HG02759 (cell line): ENCODE data around the gene DHX34.

Source experiments
- ATAC-seq: cut with Tn5 transposase; IDR thresholded peaks from one replicate; pipeline ENCODE4 v1.9.1; 2021; ENCODE audit warnings: mild to moderate bottlenecking, moderate library complexity; ENCODE audit not compliant: unreplicated experiment

DHX34 gene

DNA sequence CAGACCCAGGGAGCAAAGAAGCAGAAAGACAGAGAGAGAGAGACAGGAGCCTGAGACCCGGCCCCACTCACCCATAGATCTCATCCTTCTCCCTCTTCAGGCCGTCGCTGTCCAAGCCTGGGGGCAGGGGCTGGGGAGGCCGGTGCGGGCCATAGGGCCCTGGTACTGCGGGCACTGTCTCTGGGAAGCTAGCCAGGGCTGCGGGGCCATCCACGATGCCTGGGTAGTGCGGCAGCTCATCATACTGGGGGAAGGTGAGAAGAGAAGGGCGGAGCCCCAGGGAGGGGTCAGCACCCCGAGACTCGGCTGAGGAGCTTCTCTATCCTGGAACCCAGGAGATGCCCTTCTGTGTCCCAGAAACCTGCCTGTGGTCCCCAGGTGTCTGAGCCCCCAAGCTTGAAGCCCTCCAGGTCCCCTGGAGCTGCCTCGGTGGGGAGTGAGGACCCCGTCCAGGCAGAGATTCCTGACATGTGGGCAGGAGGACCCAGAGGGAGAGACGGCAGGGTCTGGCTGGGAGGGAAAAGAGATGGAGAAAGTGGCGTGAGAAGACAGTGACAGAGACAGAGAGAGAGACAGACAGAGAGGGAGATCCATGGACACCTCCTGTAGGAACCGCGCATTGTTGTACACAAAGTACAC, 68.1 kb downstream of the DHX34 start:
- ATAC-seq: no peak

DNA sequence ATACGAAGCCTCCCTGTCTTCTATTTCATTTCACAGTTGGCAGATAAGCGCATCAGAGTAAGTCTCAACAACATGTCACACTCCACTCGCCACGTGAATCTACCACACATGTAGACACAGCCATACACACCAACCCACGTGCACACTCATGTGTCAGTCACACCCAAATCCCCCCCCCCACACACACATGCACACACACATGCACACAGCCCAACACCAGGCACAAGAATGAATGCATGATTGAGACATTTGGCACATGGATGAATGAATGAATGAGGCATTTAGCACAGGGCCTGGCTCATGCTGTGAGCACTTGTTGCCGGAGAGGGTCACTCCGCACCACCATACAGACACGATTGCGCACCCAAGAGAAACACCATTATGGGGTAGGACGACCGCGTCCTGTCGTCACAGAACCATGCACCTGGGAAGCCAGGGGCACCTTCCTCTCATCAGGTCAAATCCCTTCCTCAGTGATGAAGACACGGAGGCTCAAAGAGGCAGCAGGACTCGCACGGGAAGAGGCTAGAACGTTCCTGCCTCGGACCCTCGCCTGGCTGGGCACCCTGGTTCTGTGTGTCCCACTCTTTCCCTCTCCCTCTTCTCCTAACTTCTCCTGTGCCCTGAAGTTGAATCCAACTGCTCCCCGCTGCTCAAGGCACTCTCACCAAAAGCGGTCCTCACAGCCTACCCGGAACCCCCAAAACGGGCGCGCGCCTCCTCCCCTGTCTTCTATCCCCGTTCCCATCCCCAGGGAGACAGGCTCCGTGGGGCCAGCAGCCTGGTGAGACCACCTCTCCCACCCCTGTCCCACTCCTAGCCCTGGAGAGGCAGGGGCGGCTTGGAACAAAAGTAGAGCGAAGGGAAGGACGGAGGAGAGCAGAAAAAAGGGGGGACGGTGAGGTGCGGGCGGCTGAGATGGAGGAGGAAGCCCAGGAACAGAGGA, 68.9 kb downstream of the DHX34 start:
- no peak for ATAC-seq

DNA sequence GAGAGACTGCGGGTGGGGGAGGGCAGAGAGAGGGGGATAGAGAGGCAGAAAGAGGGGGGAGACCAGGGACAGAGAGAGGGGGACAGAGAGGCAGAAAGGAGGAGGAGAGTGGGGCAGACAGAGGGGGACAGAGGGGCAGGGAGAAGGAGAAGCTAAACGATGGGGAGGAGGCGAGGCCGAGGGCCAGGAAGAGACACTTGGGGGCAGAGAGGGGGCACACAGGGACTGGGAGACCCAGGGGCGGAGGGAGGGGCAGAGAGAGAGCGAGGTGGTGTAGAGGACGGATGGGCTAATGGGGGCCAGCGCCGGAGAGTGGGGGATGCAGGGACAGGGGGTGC, 69.5 kb downstream of the DHX34 start:
- no peak for ATAC-seq

DNA sequence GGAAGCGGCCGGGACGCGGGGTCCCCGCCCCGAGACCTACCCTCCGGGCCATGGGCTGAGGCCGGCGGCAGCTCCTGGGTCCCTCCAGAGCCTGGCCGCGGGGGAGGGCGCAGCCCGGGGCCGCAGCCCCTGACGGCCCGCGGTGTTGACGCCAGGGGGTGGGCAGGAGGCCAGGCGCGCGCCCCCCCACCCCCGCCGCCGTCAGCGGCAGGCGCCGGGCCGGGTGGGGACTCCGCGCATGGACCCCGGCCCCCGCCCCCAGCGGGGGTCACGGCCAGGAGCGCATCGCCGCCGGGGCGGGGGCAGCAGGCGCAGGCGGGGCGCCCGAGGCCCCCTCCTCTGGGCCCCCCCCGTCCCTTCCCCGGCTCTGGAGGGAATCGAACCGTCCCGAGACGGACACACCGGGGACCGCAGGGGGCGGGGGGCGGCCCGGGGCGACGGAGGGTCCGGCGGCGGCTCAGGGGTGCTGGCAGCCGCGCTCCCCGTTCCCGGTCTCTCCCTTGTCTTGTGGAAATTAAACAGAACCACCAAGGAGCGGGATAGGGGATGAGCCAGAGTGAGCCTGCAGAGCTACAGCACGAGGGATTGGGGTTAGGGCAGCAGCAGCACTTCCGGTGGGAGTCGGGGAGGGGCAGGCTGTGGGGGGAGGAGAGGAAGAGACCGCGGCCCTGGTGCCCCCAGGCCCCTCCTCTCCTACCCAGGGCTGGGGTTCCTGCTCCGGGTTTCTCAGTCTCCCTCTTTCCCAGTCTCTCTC, 70.1 kb downstream of the DHX34 start, which contains the start of gene MEIS3:
TSS of gene MEIS3 (minus strand) at position 498 of the 754 bp plus-strand sequence. CDS start at position 52, 446 bp downstream.
- no peak for ATAC-seq

DNA sequence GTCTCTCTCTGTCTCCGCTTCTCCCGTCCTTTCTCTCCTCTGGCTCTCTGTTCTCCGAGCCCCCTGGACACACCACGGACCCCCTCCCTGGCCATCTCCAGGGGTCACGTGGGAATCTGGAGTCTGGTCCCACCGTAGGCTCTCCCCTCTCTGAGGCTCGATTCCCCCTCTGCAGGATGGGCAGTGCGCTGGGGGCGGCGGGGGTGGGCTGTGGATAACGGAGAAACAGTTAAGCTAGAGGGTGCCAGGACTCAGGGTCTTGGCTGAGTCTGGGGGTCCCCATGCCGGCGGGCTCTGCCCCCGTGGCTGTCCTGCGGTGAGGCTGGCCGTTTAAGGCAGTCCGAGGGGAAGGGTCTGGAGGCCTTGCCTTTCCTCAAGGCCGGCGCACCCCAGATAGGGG, 70.7 kb downstream of the DHX34 start:
- no peak for ATAC-seq

DNA sequence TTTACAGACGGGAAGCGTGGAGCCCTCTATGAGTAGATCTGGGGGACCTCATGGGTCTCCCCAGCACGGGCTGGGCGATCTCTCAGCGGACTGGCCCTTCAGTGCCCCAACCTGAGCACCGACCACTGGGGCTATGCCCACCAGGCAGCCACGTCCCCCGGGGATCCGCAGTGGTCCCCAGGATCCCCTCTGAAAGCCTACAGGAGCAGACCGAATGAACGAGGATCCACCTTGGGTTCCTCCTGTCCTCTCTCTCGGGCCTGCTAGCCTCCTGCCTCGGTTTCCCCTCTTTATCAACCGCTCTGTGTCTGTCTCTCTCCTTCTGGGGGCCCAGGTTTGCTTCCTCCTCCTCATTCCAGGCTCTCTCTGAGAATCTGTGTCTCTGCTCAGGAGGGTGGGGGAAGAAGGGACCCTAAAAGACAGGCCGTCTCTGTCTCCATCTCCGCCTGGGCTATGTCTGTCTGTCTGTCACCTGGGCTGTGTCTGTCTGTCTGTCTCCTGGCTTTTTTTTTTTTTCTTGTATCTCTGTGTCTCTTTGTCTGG, 72.2 kb downstream of the DHX34 start:
- no peak for ATAC-seq

DNA sequence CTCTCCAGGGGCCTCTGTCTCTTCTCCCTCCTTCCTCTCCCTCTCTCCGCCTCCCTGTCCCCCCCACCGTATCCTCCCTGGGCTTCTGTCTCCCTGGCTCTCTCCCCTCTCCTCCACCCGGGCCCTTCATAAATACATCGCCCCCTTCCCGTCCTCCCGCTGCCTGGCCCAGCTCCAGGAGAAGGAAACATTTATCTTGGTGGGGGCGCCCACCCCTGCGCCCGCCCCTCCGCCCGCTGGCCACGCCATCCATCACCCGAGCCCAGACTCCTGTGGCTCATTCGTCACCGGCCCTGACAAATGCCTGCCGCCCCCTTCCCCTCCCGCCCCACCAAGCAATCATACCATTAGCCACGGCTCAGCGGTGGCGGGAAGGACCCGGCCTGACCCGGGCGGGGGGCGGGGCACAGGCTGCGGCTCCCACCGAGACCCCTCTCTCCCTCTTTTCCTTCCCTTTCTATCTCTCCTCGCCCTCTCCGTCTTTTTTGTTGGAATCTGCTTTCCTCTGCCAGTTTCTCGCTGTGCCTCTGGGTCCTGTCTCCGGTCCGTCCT, 72.8 kb downstream of the DHX34 start:
- no peak for ATAC-seq

DNA sequence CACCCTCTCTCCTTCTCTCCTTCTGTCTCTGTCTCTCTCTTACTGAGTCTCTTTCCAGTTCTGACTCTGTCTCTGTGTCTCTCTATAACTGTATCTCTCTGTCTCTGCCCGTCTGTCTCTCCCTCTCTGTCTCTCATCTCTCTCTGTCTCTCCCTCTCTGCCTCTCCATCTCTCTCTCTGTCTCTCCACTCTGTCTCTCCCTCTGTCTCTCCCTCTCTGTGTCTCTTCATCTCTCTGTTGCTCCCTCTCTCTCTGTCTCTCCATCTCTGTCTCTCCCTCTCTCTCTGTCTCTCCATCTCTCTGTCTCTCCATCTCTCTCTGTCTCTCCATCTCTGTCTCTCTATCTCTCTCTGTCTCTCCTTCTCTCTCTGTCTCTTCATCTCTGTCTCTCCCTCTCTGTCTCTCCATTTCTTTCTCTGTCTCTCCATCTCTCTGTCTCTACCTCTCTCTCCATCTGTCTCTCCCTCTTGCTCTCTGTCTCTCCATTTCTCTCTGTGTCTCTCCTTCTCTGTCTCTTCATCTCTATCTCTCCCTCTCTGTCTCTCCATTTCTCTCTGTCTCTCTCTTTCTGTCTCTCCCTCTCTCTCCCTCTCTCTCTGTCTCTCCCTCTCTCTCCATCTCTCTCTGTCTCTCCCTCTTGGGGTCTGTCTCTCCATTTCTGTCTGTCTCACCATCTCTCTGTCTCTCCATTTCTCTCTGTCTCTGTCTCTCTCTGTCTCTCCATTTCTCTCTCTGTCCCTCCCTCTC, 73.5 kb downstream of the DHX34 start:
- no peak for ATAC-seq

DNA sequence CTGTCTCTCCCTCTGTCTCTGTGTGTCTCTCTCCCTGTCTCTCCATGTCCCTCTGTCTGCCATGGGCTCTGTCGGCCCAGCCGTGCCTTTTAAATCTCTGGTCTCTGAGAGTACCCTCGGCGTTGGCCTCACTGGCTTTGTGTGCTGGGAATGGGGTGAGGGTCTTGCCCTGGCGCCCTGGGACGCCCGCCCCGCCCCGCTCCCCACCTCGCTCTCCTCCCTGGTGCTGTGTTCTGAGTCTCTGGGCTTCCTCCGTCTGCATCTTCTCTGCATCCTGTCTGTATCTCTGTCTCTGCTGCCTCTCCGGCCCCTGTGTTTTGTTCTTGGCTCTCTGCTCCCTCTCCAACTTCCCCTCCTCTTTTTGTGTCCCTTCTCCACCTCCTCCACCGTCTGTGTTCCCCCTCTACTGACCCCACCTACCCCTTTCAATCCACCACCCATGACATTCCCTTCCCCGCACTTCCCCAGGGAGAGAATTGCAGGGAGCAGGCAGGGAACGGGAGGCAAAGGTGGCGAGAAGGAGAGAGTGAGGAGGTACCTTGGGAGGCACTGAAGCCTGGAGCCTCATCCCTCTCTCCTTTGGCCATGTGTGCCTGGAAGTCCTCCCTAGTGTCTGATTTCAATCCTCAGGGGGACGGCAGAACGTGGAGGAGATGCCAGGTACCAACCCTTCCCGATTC, 74.2 kb downstream of the DHX34 start:
- no peak for ATAC-seq

DNA sequence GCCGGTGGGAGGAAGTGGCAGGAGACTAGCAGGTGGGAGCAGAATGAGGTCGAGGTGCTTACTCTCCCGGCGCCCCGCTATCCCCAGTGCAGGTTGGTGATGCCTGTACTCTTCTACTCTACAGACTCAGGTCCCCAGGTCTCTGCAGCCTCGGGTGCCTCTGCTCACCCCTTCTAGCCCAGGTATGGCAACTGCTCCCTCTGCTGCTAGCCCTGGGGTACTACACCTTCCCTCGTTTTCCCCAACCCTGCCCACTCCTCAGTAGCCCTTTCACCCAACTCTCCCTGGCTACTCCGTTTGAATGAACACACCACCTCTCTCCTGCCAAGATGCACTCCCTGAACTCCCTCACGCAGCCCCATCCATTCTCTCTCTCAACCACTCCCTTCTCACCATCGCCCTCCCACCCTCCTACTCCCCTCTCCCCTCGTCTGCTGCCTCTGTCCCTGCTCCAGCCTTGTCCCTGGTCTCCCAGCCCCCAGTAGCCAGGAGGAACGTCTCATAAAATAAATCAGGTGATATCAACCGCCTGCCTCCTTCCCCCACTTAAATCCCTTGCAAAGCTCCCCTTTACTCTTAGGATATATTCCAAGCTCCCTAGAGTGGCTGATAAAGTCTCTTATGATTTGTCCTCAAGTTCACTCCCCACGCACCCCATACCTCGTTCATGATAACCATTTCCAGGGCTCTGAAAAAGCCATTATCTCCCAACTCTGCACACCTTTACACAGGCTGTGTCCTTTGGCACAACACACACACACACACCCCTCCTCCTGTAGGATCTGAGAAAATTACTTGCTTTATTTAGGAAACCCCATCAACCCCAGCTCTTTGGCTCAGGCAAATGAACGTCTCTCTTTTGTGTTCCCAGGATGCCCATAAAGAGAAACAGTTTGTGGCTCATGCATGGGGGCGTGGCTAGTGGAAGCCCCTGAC, 78.4 kb downstream of the DHX34 start:
- no peak for ATAC-seq

DNA sequence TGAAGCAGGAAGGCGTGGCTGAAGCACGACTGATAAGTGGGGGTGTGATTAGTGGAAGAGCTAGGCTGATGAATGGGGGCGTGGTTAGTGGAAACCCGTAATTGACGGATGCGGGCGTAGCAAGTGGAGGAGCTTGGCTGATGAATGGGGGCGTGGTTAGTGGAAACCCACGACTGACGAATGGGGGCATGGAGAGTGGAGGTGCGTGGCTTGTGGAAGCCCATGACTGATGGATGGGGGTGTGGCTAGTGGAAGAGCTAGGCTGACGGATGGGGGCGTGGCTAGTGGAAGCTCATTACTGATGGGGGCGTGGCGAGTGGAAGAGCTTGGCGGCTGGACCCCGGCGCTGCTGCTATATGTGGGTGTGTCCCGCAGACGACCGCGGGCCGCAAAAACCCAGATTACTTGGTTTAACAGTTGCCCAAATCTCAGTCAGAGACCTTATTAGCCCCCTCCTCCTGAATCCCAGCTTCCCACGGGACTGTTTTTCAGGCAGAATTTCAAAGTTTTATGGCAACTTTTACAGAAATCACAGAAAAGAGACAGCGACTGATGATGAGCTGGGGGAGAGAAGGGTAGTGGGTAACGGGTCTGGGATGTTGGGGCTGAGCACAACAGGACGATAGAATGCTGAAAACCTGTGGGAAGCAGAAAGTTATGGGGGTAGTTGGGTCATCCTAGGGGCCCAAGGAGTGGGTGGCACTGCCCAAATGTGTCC, 79.2 kb downstream of the DHX34 start:
- ATAC-seq: no peak

DNA sequence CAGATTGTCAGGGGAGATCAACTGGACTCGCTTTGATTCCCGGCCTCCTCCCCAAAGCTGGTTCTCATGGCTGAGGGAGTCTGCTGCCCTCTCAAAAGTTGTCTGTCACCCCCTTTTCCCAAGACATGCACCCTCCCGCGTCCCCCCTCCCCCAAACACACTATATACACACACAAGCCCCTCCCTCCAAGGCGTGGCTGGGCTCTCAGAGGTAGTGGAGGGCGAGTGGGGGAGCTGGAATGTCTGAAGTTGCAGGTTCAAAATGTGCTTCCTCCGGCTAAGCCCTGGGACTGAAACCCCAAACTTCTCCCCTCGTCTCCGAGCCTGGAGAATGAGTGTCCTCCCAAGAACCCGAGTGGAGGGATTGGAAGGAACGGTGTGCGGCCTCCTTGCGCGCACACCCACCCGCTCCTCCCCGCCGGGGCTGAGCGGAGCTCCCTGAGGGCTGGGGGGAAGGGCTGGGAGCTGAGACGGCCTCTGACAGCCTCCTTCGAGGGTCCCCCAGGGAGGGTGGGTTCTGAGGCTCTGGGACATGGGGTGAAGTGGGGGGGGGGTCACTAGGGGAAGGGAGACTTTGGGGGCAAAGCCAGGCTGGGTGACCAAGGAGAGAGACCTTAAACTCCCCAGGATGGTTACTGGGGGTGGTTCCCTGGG, 80.2 kb downstream of the DHX34 start:
- ATAC-seq: no peak

DNA sequence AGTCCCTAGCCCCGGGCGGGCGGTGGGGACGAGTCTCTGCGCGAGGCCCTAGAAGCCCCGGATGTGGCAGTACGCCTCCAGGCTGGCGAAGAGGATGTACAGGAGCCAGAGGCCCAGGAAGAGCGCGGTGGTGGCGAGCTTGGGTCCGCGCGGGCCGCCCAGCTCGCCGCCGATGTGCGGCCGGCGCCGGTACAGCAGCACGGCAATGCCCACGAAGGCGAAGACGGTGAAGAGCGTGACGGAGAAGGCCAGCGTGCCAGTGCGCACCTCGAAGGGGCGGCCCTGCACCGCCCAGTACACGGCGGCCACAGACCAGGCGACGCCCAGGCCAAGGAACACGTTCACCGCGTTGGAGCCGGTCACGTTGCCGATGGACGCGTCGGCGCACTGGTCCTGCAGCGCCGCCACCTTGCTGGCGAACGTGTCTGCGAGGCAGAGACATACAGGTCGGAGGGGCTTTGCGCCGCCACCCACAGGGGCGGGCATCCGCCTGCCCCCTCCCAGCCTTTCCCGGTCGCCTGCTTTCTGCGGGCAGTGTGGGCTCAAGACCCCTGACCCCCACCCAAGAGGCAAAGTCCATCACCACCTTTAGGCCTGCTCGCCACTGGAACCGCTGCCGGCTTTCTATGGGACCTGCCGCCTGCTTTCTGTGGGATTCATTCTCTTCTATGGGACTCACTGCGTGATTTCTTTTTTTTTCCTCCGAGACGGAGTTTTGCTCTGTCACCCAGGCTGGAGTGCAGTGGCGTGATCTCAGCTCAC, 81.1 kb downstream of the DHX34 start:
- ATAC-seq: no peak

DNA sequence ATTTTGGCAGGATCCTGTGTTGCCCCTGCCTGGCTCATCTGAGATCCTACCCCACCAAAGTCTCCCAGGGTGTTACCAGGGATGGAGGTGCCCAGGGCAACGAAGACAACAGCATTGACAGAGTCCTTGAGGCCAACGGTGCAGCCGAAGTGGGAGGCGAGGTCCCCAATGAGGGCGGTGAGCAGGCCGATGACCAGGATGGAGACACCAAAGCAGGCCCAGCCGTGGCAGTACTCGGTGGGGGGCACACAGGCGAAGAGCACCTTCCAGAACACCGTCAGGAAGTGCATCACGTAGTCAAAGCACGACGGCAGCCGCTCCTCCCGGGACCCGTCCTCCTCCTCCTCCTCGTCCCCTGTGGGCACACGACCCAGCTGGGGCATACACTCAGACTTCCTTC, 83.0 kb downstream of the DHX34 start:
- no peak for ATAC-seq
